PFSK-1 (cell line): ENCODE results near the gene CNOT4.

Experiments
- POLR2AphosphoS5 ChIP-seq: IDR thresholded peaks from 2 replicates; pipeline ENCODE4 v1.6.1; 2012; ENCODE audit warnings: low read depth, mild to moderate bottlenecking, control low read depth, low read length, moderate library complexity
- TAF1 ChIP-seq: IDR thresholded peaks from 2 replicates; pipeline ENCODE4 v1.6.1; 2012; ENCODE audit warnings: low read length, control low read depth, borderline replicate concordance; ENCODE audit not compliant: insufficient read depth
- TF ChIP-seq, protein P1 (sequence below), 2 experiments: IDR thresholded peaks; 2 replicates each; pipeline versions ENCODE4 v1.6.1 to v1.8.0; 2011 to 2012; ENCODE audit warnings: low read depth in 2 of 2, low read length in 2 of 2, control low read depth in 1 of 2, inconsistent platforms in 1 of 2, mild to moderate bottlenecking in 1 of 2, moderate library complexity in 1 of 2; ENCODE audit not compliant: insufficient read depth in 1 of 2

DNA sequence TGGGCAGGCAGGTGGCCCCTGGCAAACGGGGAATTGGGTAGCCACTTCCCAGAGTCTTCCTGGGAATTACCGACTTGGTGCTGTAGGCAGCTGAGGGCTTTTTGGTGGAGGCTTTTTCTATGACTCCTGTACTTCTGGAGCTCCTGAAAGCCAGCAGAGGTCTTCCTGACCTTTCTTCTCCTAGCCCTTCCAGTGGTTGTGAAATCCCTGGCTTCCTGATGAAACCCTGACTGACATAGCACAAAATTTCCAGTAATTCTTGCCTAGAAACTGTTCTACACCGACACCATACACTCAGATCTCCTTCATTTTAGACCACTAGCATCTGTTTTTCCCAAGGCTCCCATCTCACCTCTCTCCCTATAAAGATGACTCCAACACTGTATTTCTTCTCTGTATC, 156.1 kb downstream of the CNOT4 start:
- TF ChIP-seq POLR2AphosphoS5 (no peak), TAF1 (no peak)
- TF ChIP-seq, protein P1, sequence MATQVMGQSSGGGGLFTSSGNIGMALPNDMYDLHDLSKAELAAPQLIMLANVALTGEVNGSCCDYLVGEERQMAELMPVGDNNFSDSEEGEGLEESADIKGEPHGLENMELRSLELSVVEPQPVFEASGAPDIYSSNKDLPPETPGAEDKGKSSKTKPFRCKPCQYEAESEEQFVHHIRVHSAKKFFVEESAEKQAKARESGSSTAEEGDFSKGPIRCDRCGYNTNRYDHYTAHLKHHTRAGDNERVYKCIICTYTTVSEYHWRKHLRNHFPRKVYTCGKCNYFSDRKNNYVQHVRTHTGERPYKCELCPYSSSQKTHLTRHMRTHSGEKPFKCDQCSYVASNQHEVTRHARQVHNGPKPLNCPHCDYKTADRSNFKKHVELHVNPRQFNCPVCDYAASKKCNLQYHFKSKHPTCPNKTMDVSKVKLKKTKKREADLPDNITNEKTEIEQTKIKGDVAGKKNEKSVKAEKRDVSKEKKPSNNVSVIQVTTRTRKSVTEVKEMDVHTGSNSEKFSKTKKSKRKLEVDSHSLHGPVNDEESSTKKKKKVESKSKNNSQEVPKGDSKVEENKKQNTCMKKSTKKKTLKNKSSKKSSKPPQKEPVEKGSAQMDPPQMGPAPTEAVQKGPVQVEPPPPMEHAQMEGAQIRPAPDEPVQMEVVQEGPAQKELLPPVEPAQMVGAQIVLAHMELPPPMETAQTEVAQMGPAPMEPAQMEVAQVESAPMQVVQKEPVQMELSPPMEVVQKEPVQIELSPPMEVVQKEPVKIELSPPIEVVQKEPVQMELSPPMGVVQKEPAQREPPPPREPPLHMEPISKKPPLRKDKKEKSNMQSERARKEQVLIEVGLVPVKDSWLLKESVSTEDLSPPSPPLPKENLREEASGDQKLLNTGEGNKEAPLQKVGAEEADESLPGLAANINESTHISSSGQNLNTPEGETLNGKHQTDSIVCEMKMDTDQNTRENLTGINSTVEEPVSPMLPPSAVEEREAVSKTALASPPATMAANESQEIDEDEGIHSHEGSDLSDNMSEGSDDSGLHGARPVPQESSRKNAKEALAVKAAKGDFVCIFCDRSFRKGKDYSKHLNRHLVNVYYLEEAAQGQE (IDR thresholded peaks at IDR 0.05; ENCODE audit: insufficient read depth in 1 of 2, low read depth in 2 of 2, low read length in 2 of 2): no peak
